Activated T-cell treated with anti-CD3 and anti-CD28 coated beads, Interleukin-2, amount 50 U/mL, for 4 hours (primary cell): Measurements from ENCODE around the gene PRMT9. TPM values are rescaled to one million over a fixed set of nuclear protein-coding genes. Genes with fewer than 3 reads are reported as not detected.

ENCODE experiments used
- ATAC-seq, 2 donors: fragments of 200-7000 bp; cut with Tn5 transposase; one replicate each; pipeline ENCODE4 v1.10.0; 2021
- DNase-seq: peaks from one replicate; pipeline ENCODE4 v3.0.0-alpha.2; 2020
- H3K27me3 Mint-ChIP-seq: one replicate; pipeline ENCODE4 v1.8.0; 2021; ENCODE audit warnings: low read depth, mixed read lengths
- H3K36me3 Mint-ChIP-seq: one replicate; pipeline ENCODE4 v1.8.0; 2022; ENCODE audit warnings: mixed read lengths; ENCODE audit not compliant: insufficient read depth
- H3K4me1 Mint-ChIP-seq: one replicate; pipeline ENCODE4 v1.8.0; 2021; ENCODE audit warnings: low read depth, mixed read lengths
- H3K4me3 Mint-ChIP-seq: one replicate; pipeline ENCODE4 v1.8.0; 2021; ENCODE audit warnings: mild to moderate bottlenecking, moderate library complexity, mixed read lengths
- H3K9me3 Mint-ChIP-seq: one replicate; pipeline ENCODE4 v1.8.0; 2021; ENCODE audit warnings: mixed read lengths
- total RNA-seq, 3 donors: library from RNA; stranded (reverse); gene quantifications; one replicate each; pipeline ENCODE4 v1.2.1, GENCODE V29; 2021

PRMT9 gene
- total RNA-seq, 3 donors from 2014 or later, result 4.7 to 5.0 (median 5.0) TPM

DNA sequence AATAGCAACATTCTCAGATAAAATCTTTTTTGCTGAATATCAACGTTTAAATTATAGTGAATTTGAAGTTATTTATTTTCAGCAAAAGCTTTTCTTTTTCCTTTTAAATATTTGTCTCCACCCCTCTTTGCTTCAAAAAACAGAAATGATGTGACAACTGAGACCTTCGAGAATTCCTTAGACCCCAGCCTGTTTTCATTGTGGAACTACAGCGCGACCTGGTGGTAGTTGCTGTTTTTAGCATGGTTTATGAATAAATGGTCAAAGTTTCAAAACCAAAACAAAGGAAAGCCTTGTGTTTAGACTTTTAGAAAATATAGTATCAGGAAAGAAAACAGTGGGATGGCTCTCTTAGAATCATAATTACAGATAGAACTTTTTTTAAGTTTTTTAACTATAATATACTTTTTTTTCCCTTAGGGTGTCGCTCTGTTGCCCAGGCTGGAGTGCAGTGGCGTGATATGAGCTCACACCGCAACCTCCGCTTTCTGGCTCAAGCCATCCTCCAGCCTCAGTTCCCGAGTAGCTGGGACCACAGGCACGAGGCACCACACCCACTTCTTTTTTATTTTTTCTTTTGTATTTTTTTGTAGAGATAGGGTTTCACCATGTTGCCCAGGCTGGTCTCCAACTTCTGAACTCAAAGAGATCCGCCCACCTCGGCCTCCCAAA lies 93.6 kb downstream of the PRMT9 start:
- DNase-seq, result peak; percentile 13
- H3K4me1 Mint-ChIP-seq, result no peaks in the 10 kb centered on the region
- H3K4me3 Mint-ChIP-seq, result no peak overlapping the region
- no peaks in the 10 kb centered on the region for H3K9me3 Mint-ChIP-seq
- H3K27me3 Mint-ChIP-seq, result peaks cover 7% of the 10 kb centered on the region
- ATAC-seq, result no peak
- H3K36me3 Mint-ChIP-seq, result no peaks in the 10 kb centered on the region

DNA sequence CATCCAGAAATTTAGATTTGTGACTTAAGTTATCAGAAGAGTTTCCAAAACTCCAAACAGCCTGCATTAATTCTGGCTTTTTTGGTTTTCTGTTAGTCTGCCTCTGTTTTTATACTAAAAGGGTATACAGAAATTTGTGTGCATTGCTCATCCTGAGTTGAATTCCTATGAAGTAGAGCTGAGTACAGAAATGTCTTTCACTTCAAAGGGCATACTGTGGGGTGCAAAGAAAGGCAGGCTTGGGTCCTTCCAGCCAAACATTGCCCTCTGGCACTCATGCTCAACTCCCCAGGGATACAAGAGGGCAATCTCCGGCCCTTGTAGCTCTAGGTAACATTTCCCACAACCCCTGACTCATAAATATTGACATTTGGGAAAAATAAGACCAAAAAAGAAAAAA lies 94.4 kb downstream of the PRMT9 start:
- no peak overlapping the region for H3K4me3 Mint-ChIP-seq
- no peaks in the 10 kb centered on the region for H3K36me3 Mint-ChIP-seq
- H3K4me1 Mint-ChIP-seq, result no peaks in the 10 kb centered on the region
- ATAC-seq (no peak), DNase-seq (no peak)
- H3K9me3 Mint-ChIP-seq, result peaks cover 3% of the 10 kb centered on the region
- H3K27me3 Mint-ChIP-seq, result peaks cover 8% of the 10 kb centered on the region

Other genes starting within 250 kb of the PRMT9 start
- under 1 TPM in 1 of 3 donors, not detected in 2; 0.25 TPM for gene EDNRA, start 203.1 kb downstream of the PRMT9 start, total RNA-seq
- gene TMEM184C, start 66.8 kb downstream of the PRMT9 start, total RNA-seq, result 10 to 100 TPM; 29.1 to 31.1 (median 30.4) TPM
- gene ARHGAP10, start 47.9 kb upstream of the PRMT9 start, total RNA-seq, result 1 to 10 TPM; 4.3 to 5.9 (median 5.3) TPM